Prostate gland (tissue), 2 donors: ENCODE results near the gene BTBD2. TPM values are rescaled to one million over a fixed set of nuclear protein-coding genes. Genes with fewer than 3 reads are reported as not detected.

Experiments used
- DNase-seq: peaks from one replicate; pipeline ENCODE4 v3.0.0-alpha.2; 2019; ENCODE audit warnings: low spot score
- H3K27ac ChIP-seq, 2 donors: fragments of 200-600 bp; sonication (generic); 2 replicates each; pipeline ENCODE4 v1.5.1; 2017 to 2019
- H3K27me3 ChIP-seq: fragments of 200-600 bp; sonication (generic); replicated peaks from 2 replicates; pipeline ENCODE4 v1.5.1; 2019; ENCODE audit not compliant: insufficient read depth
- H3K36me3 ChIP-seq, 2 donors: fragments of 200-600 bp; sonication (generic); 1 replicate in 1 of 2; 2 replicates in 1 of 2; pipeline versions ENCODE4 v1.5.1 to v1.8.1; 2017 to 2019
- H3K4me1 ChIP-seq: fragments of 200-600 bp; sonication (generic); replicated peaks from 2 replicates; pipeline ENCODE4 v1.5.1; 2019
- H3K4me3 ChIP-seq, 2 donors: fragments of 200-600 bp; sonication (generic); 2 replicates each; pipeline ENCODE4 v1.5.1; 2017 to 2019
- H3K9me3 ChIP-seq: fragments of 200-600 bp; sonication (generic); 2 replicates; pipeline ENCODE4 v1.5.1; 2017
- POLR2A ChIP-seq: fragments of 450-650 bp; IDR thresholded peaks from one replicate; pipeline ENCODE4 v1.6.1; 2016; ENCODE audit warnings: antibody characterized with exemption, mild to moderate bottlenecking
- POLR2AphosphoS5 ChIP-seq: sonication (generic); formaldehyde crosslinking; IDR thresholded peaks from one replicate; pipeline ENCODE4 v1.6.1; 2017; ENCODE audit warnings: antibody characterized with exemption
- WGBS: methylation state at CpG from one replicate; pipeline ENCODE4 v1.1.5; 2018; 5-methylcytosine and 5-hydroxymethylcytosine counted together
- intact Hi-C: fragments of 100-400 bp; cut with DNase I; formaldehyde crosslinking; loops from one replicate; pipeline ENCODE4 v1.14.2; 2022
- small RNA-seq, 2 donors: library from RNA; depleted of rRNA; stranded (forward); fragments of <200 nt; gene quantifications; one replicate each; pipeline ENCODE3, GENCODE V24; 2016
- total RNA-seq, 2 donors: library from RNA; depleted of rRNA; stranded (reverse); fragments of >200 nt; gene quantifications; one replicate each; pipeline ENCODE4 v1.1.0, GENCODE V29; 2016
- TF ChIP-seq, protein P1 (sequence below), 4 experiments: fragments of 200-600 bp in 2 of 4; fragments of 450-650 bp in 2 of 4; sonication (generic) in 2 of 4; IDR thresholded peaks; 1 replicate in 3 of 4; 2 replicates in 1 of 4; pipeline ENCODE4 v1.5.1; 2016 to 2019; ENCODE audit warnings: antibody characterized with exemption in 4 of 4, mild to moderate bottlenecking in 2 of 4, moderate library complexity in 2 of 4

Gene BTBD2
- total RNA-seq, 2 donors from 2014 or later: 116 to 136 TPM

GRCh38 chr19:1938071-1938470 is 77.4 kb downstream of the BTBD2 start:
- WGBS: 83% methylated on average over 7 of the region's 7 CpGs
- intact Hi-C loops: no loop called here
- H3K27ac ChIP-seq: no peak overlapping the region

GRCh38 chr19:1936916-1937610 is 78.5 kb downstream of the BTBD2 start:
- DNase-seq: no peak
- H3K9me3 ChIP-seq: no peaks in the 10 kb centered on the region
- peaks cover 6% of the 10 kb centered on the region for H3K4me1 ChIP-seq
- no peak for TF ChIP-seq POLR2A
- TF ChIP-seq, protein P1, sequence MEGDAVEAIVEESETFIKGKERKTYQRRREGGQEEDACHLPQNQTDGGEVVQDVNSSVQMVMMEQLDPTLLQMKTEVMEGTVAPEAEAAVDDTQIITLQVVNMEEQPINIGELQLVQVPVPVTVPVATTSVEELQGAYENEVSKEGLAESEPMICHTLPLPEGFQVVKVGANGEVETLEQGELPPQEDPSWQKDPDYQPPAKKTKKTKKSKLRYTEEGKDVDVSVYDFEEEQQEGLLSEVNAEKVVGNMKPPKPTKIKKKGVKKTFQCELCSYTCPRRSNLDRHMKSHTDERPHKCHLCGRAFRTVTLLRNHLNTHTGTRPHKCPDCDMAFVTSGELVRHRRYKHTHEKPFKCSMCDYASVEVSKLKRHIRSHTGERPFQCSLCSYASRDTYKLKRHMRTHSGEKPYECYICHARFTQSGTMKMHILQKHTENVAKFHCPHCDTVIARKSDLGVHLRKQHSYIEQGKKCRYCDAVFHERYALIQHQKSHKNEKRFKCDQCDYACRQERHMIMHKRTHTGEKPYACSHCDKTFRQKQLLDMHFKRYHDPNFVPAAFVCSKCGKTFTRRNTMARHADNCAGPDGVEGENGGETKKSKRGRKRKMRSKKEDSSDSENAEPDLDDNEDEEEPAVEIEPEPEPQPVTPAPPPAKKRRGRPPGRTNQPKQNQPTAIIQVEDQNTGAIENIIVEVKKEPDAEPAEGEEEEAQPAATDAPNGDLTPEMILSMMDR (IDR thresholded peaks at IDR 0.05): no peak
- intact Hi-C loops: no loop called here
- H3K27ac ChIP-seq: no peak overlapping the region
- no peaks in the 10 kb centered on the region for H3K36me3 ChIP-seq
- no peak overlapping the region for H3K4me3 ChIP-seq
- H3K27me3 ChIP-seq: no peaks in the 10 kb centered on the region
- 89% methylated on average over 24 of the region's 24 CpGs for WGBS

More at GRCh38 chr19:1938071-1938470, 77.4 kb downstream of the BTBD2 start:
- Histone ChIP-seq H3K4me3 (no peak overlapping the region), H3K27me3 (no peaks in the 10 kb centered on the region), H3K9me3 (no peaks in the 10 kb centered on the region), H3K36me3 (no peaks in the 10 kb centered on the region), H3K4me1 (peaks cover 13% of the 10 kb centered on the region)
- no peak for DNase-seq
- no peak for TF ChIP-seq POLR2AphosphoS5
- no peak for TF ChIP-seq POLR2A
- TF ChIP-seq, protein P1 (IDR thresholded peaks at IDR 0.05): no peak

DNA sequence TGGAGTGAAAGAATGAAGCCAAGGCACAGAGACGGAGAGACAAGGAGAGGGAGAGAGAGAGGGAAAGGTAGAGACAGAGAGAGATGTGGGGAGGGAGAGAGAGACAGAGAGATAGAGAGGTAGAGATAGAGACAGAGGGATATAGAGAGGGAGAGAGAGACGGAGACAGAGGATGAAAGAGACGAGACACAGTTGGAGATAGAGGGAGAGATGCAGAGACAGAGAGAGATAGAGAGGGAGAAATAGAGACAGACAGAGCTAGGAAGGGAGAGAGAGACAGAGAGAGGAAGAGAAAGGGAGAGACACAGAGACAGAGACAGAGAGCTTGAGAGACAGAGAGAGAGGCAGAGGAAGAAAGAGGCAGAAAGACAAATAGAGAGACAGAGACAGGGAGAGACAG is 79.1 kb downstream of the BTBD2 start:
- peak overlapping the region in 1 of 2 donors; percentile 25 for H3K27ac ChIP-seq
- WGBS: 77% methylated on average over 3 of the region's 3 CpGs

DNA sequence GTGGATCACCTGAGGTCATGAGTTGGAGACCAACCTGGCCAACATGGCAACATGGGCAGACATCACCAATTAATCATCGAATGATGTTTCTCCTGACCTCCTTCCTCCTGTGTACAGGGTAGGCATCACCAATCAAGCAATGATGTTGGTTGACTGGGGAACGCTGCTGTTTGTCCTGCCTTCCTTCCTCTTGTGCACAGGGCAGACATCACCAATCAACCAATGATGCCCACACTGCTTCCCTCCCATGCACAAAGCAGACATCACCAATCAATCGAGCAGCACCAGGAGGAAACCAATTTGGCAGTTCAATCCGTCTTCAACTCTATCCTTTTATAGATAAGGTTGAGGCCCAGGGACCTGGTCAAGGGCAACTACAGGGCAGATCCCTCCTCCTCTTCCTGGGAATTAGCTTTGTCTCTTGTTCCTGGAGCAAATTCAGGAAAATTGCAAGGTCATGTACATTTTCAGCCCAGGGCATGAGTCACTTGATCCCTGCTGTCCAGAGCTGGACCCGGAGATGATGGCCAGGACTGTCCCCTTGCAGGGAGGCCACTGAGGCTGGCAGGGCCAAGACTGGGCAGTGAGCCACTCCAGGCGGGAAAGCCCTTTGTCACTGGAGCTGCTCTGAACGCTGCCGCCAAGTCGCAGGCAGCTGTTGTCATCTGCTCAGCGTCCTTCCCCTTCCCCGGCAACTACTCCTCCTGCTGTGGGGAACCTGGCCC is 79.9 kb downstream of the BTBD2 start:
- intact Hi-C loops: no loop called here
- no peak for TF ChIP-seq POLR2AphosphoS5
- TF ChIP-seq, protein P1 (IDR thresholded peaks at IDR 0.05): no peak
- no peak for TF ChIP-seq POLR2A
- DNase-seq: no peak
- 47% methylated on average over 11 of the region's 11 CpGs for WGBS
- H3K36me3 ChIP-seq: no peaks in the 10 kb centered on the region
- H3K9me3 ChIP-seq: no peaks in the 10 kb centered on the region
- peak overlapping the region in 1 of 2 donors; percentile 25 for H3K27ac ChIP-seq
- H3K4me3 ChIP-seq: no peak overlapping the region
- no peaks in the 10 kb centered on the region for H3K27me3 ChIP-seq
- H3K4me1 ChIP-seq: peaks cover 6% of the 10 kb centered on the region

More for the DNA sequence above, 79.1 kb downstream of the BTBD2 start:
- no peaks in the 10 kb centered on the region for H3K9me3 ChIP-seq
- H3K4me3 ChIP-seq: no peak overlapping the region
- H3K27me3 ChIP-seq: no peaks in the 10 kb centered on the region
- H3K36me3 ChIP-seq: no peaks in the 10 kb centered on the region
- intact Hi-C loops: no loop called here
- peaks cover 6% of the 10 kb centered on the region for H3K4me1 ChIP-seq
- no peak for DNase-seq
- TF ChIP-seq POLR2AphosphoS5 (no peak), POLR2A (no peak)
- TF ChIP-seq, protein P1 (IDR thresholded peaks at IDR 0.05): no peak

Small RNAs within 50 kb of the gene (small RNA-seq; reads per million reads assigned to genes)
- 0 reads per million in 2 donors for gene AC007136.1

Other genes with a start within 250 kb of the BTBD2 start
- gene ATP8B3, start 203.4 kb downstream of the BTBD2 start, total RNA-seq: 1 to 10 TPM in 1 of 2 donors, under 1 TPM in 1; 0.18 to 4.7 TPM
- gene REXO1, start 167.2 kb downstream of the BTBD2 start, total RNA-seq: 10 to 100 TPM; 29.8 to 59.1 TPM
- gene KLF16, start 152.1 kb downstream of the BTBD2 start, total RNA-seq: 10 to 100 TPM in 1 of 2 donors, 1 to 10 TPM in 1; 8.4 to 22.8 TPM
- gene ABHD17A, start 130.2 kb downstream of the BTBD2 start, total RNA-seq: 100 to 1,000 TPM; 131 to 146 TPM
- 10 to 100 TPM; 17.3 to 25.1 TPM for gene ADAT3, start 110.3 kb downstream of the BTBD2 start, total RNA-seq
- 100 to 1,000 TPM; 161 to 248 TPM for gene SCAMP4, start 110.3 kb downstream of the BTBD2 start, total RNA-seq
- gene CSNK1G2, start 74.5 kb downstream of the BTBD2 start, total RNA-seq: 100 to 1,000 TPM in 1 of 2 donors, 10 to 100 TPM in 1; 56.5 to 107 TPM
- 100 to 1,000 TPM; 141 to 189 TPM for gene MKNK2, start 35.5 kb upstream of the BTBD2 start, total RNA-seq
- gene MOB3A, start 80.6 kb upstream of the BTBD2 start, total RNA-seq: 10 to 100 TPM; 40.1 to 43.5 TPM
- gene IZUMO4, start 81.2 kb upstream of the BTBD2 start, total RNA-seq: 10 to 100 TPM; 11.8 to 50.2 TPM
- 100 to 1,000 TPM; 115 to 178 TPM for gene AP3D1, start 135.9 kb upstream of the BTBD2 start, total RNA-seq
- gene DOT1L, start 148.2 kb upstream of the BTBD2 start, total RNA-seq: 10 to 100 TPM; 11.2 to 75.0 TPM
- 10 to 100 TPM; 59.4 to 91.7 TPM for gene PLEKHJ1, start 220.6 kb upstream of the BTBD2 start, total RNA-seq
- 100 to 1,000 TPM in 1 of 2 donors, 10 to 100 TPM in 1; 31.9 to 113 TPM for gene SF3A2, start 221.1 kb upstream of the BTBD2 start, total RNA-seq
- gene AMH, start 233.6 kb upstream of the BTBD2 start, total RNA-seq: 100 to 1,000 TPM in 1 of 2 donors, under 1 TPM in 1; 0.46 to 160 TPM
- gene JSRP1, start 240.7 kb upstream of the BTBD2 start, total RNA-seq: under 1 TPM in 1 of 2 donors, not detected in 1; 0.96 TPM